CD4-positive, alpha-beta memory T cell (primary cell): Measurements from ENCODE around the gene SDCBP2. TPM values are rescaled to one million over a fixed set of nuclear protein-coding genes. Genes with fewer than 3 reads are reported as not detected.

Experiments
- CTCF ChIA-PET: fragments of 350-600 bp; sonication (Branson Sonifier 250); formaldehyde crosslinking; loops from one replicate; lab custom pipeline; 2021; ENCODE audit warnings: inconsistent platforms; ENCODE audit not compliant: partially characterized antibody; lab: Charles Lee
- POLR2A ChIA-PET: fragments of 350-600 bp; sonication (Branson Sonifier 250); formaldehyde crosslinking; loops from one replicate; lab custom pipeline; 2021; ENCODE audit not compliant: partially characterized antibody; lab: Charles Lee
- DNase-seq, 5 donors: peaks; one replicate each; pipeline versions ENCODE4 v3.0.0 to v3.0.0-alpha.2; 2020 to 2022; ENCODE audit warnings: mixed read lengths in 1 of 5
- H3K27ac ChIP-seq: one replicate; pipeline ENCODE4 v1.7.0; 2013; ENCODE audit warnings: low read depth, low read length
- H3K27me3 ChIP-seq: 2 replicates; pipeline ENCODE4 v1.7.0; 2013; ENCODE audit warnings: mild to moderate bottlenecking, low read length, moderate library complexity; ENCODE audit not compliant: insufficient read depth
- H3K36me3 ChIP-seq: 2 replicates; pipeline ENCODE4 v1.7.0; 2013; ENCODE audit warnings: mild to moderate bottlenecking, low read length, moderate library complexity; ENCODE audit not compliant: insufficient read depth
- H3K4me1 ChIP-seq: 2 replicates; pipeline ENCODE4 v1.7.0; 2013; ENCODE audit warnings: mild to moderate bottlenecking, low read length, moderate library complexity; ENCODE audit not compliant: insufficient read depth
- H3K4me3 ChIP-seq, 2 donors: one replicate each; pipeline ENCODE4 v1.7.0; 2013; ENCODE audit warnings: low read length in 2 of 2, mild to moderate bottlenecking in 1 of 2
- H3K9me3 ChIP-seq, 2 donors: one replicate each; pipeline ENCODE4 v1.7.0; 2013; ENCODE audit warnings: low read length in 2 of 2, control low read depth in 1 of 2; ENCODE audit not compliant: control insufficient read depth in 1 of 2
- H3K27ac Mint-ChIP-seq, 7 donors: one replicate each; pipeline ENCODE4 v1.8.0; 2020 to 2021; ENCODE audit warnings: mixed read lengths in 7 of 7, mild to moderate bottlenecking in 6 of 7, inconsistent platforms in 3 of 7, moderate library complexity in 3 of 7
- H3K27me3 Mint-ChIP-seq, 2 donors: one replicate each; pipeline ENCODE4 v1.8.0; 2020 to 2021; ENCODE audit warnings: mixed read lengths in 2 of 2
- H3K36me3 Mint-ChIP-seq, 2 donors: one replicate each; pipeline ENCODE4 v1.8.0; 2020 to 2021; ENCODE audit warnings: mixed read lengths in 2 of 2, inconsistent platforms in 1 of 2, mild to moderate bottlenecking in 1 of 2
- H3K4me1 Mint-ChIP-seq, 4 donors: one replicate each; pipeline ENCODE4 v1.8.0; 2020 to 2021; ENCODE audit warnings: mixed read lengths in 4 of 4, mild to moderate bottlenecking in 1 of 4
- H3K4me3 Mint-ChIP-seq, 8 donors: one replicate each; pipeline ENCODE4 v1.8.0; 2020 to 2021; ENCODE audit warnings: mixed read lengths in 8 of 8, mild to moderate bottlenecking in 7 of 8, moderate library complexity in 6 of 8, inconsistent platforms in 3 of 8
- H3K9me3 Mint-ChIP-seq, 8 donors: one replicate each; pipeline ENCODE4 v1.8.0; 2020 to 2021; ENCODE audit warnings: mixed read lengths in 8 of 8, mild to moderate bottlenecking in 5 of 8, inconsistent platforms in 3 of 8, moderate library complexity in 1 of 8
- intact Hi-C: fragments of 100-400 bp; cut with micrococcal nuclease; formaldehyde crosslinking; loops from one replicate; pipeline ENCODE4 v1.15.1; 2023
- polyA plus RNA-seq, 2 donors: library from polyadenylated mRNA; unstranded; fragments of 300-500 nt; fragmentation: Illumina TruSeq; gene quantifications; one replicate each; pipeline ENCODE4 v1.2.3, GENCODE V29; 2021
- total RNA-seq, 2 experiments: library from RNA; stranded (reverse); gene quantifications; one replicate each; pipeline ENCODE4 v1.2.3, GENCODE V29; 2021

The SDCBP2 gene
- total and polyA plus RNA-seq, 4 experiments from 2014 or later = 0.61 to 2.2 (median 1.2) TPM

- Histone ChIP-seq H3K9me3 (no peaks in the 10 kb centered on the region), H3K4me1 (no peaks in the 10 kb centered on the region), H3K36me3 (no peaks in the 10 kb centered on the region), H3K4me3 (no peak overlapping the region), H3K27me3 (no peaks in the 10 kb centered on the region), H3K27ac (no peak overlapping the region)
- Mint-ChIP-seq H3K36me3 (peaks cover 7 to 23% of the 10 kb centered on the region in 2 donors), H3K4me3 (no peak overlapping the region), H3K27me3 (no peaks in the 10 kb centered on the region), H3K27ac (peak overlapping the region in 1 of 7 donors; percentile 60), H3K4me1 (peaks cover 0 to 8% (median 0%) of the 10 kb centered on the region in 4 donors), H3K9me3 (no peaks in the 10 kb centered on the region)
- DNase-seq = no peak
- ChIA-PET CTCF (no interaction called here), POLR2A (no interaction called here)
- intact Hi-C loops = no loop called here
These were observed 21.8 kb downstream of the SDCBP2 start for GRCh38 chr20:1307171-1307570.

GRCh38 chr20:1306316-1307135, 22.4 kb downstream of the SDCBP2 start:
- no peaks in the 10 kb centered on the region for H3K27me3 Mint-ChIP-seq
- POLR2A ChIA-PET = no interaction called here
- H3K4me3 ChIP-seq = no peak overlapping the region
- CTCF ChIA-PET = interaction anchor here (1.2 kb wide), 1 partner anchor 130 kb away, joined by 4 read pairs; no protein-coding TSS in a partner anchor
- peaks cover 7 to 23% of the 10 kb centered on the region in 2 donors for H3K36me3 Mint-ChIP-seq
- no peaks in the 10 kb centered on the region for H3K9me3 ChIP-seq
- DNase-seq = no peak
- peak overlapping the region in 1 of 7 donors; percentile 60 for H3K27ac Mint-ChIP-seq
- H3K27ac ChIP-seq = no peak overlapping the region
- intact Hi-C loops = no loop called here
- no peaks in the 10 kb centered on the region for H3K36me3 ChIP-seq
- peaks cover 0 to 8% (median 0%) of the 10 kb centered on the region in 4 donors for H3K4me1 Mint-ChIP-seq
- H3K4me1 ChIP-seq = no peaks in the 10 kb centered on the region
- H3K9me3 Mint-ChIP-seq = no peaks in the 10 kb centered on the region
- no peaks in the 10 kb centered on the region for H3K27me3 ChIP-seq
- H3K4me3 Mint-ChIP-seq = no peak overlapping the region

GRCh38 chr20:1305712-1306111, 23.2 kb downstream of the SDCBP2 start:
- peak overlapping the region in 1 of 7 donors; percentile 22 for H3K27ac Mint-ChIP-seq
- CTCF ChIA-PET = interaction anchor here (1.2 kb wide), 1 partner anchor 131 kb away, joined by 4 read pairs; no protein-coding TSS in a partner anchor
- DNase-seq = no peak

GRCh38 chr20:1304710-1305515, 24.0 kb downstream of the SDCBP2 start:
- intact Hi-C loops = loop anchor here (5.0 kb wide), 2 partner anchors 38 to 93 kb away; partner anchors contain the start of gene SNPH
- Histone ChIP-seq H3K27ac (no peak overlapping the region), H3K9me3 (no peaks in the 10 kb centered on the region), H3K27me3 (no peaks in the 10 kb centered on the region), H3K36me3 (no peaks in the 10 kb centered on the region), H3K4me3 (no peak overlapping the region), H3K4me1 (peaks cover 13% of the 10 kb centered on the region)
- H3K27me3 Mint-ChIP-seq = no peaks in the 10 kb centered on the region
- CTCF ChIA-PET = no interaction called here
- H3K36me3 Mint-ChIP-seq = peaks cover 7 to 28% of the 10 kb centered on the region in 2 donors
- no peak overlapping the region for H3K4me3 Mint-ChIP-seq
- H3K27ac Mint-ChIP-seq = peak overlapping the region in 1 of 7 donors; percentile 42
- no peaks in the 10 kb centered on the region for H3K9me3 Mint-ChIP-seq
- no peak for DNase-seq
- peaks cover 6 to 22% (median 11%) of the 10 kb centered on the region in 4 donors for H3K4me1 Mint-ChIP-seq
- POLR2A ChIA-PET = no interaction called here

More at GRCh38 chr20:1305712-1306111, 23.2 kb downstream of the SDCBP2 start:
- H3K27me3 Mint-ChIP-seq = no peaks in the 10 kb centered on the region
- Histone ChIP-seq H3K9me3 (no peaks in the 10 kb centered on the region), H3K4me3 (no peak overlapping the region), H3K27me3 (no peaks in the 10 kb centered on the region), H3K4me1 (peaks cover 6% of the 10 kb centered on the region), H3K36me3 (no peaks in the 10 kb centered on the region), H3K27ac (no peak overlapping the region)
- peak overlapping the region in 1 of 8 donors; percentile 15 for H3K4me3 Mint-ChIP-seq
- H3K36me3 Mint-ChIP-seq = peaks cover 7 to 28% of the 10 kb centered on the region in 2 donors
- POLR2A ChIA-PET = no interaction called here
- H3K4me1 Mint-ChIP-seq = peaks cover 6 to 16% (median 7%) of the 10 kb centered on the region in 4 donors
- H3K9me3 Mint-ChIP-seq = no peaks in the 10 kb centered on the region
- intact Hi-C loops = no loop called here

GRCh38 chr20:1302685-1303541, 26.0 kb downstream of the SDCBP2 start:
- H3K36me3 Mint-ChIP-seq = peaks cover 7 to 25% of the 10 kb centered on the region in 2 donors
- peaks cover 10 to 27% (median 17%) of the 10 kb centered on the region in 4 donors for H3K4me1 Mint-ChIP-seq
- Histone ChIP-seq H3K36me3 (no peaks in the 10 kb centered on the region), H3K9me3 (no peaks in the 10 kb centered on the region), H3K4me1 (peaks cover 13% of the 10 kb centered on the region), H3K27ac (no peak overlapping the region), H3K4me3 (no peak overlapping the region), H3K27me3 (no peaks in the 10 kb centered on the region)
- H3K27ac Mint-ChIP-seq = peak overlapping the region in 2 of 7 donors; percentile 22 to 28
- H3K4me3 Mint-ChIP-seq = no peak overlapping the region
- POLR2A ChIA-PET = no interaction called here
- H3K9me3 Mint-ChIP-seq = no peaks in the 10 kb centered on the region
- CTCF ChIA-PET = no interaction called here
- no peaks in the 10 kb centered on the region for H3K27me3 Mint-ChIP-seq
- intact Hi-C loops = loop anchor here (5.0 kb wide), 2 partner anchors 36 to 91 kb away; partner anchors contain the start of gene SNPH
- peak in 1 of 5 donors; percentile 15 for DNase-seq

- Mint-ChIP-seq H3K4me1 (peaks cover 10 to 27% (median 17%) of the 10 kb centered on the region in 4 donors), H3K4me3 (peak overlapping the region in 7 of 8 donors; percentile 2 to 76 (median 55)), H3K27ac (peak overlapping the region in 6 of 7 donors; percentile 46 to 82 (median 72)), H3K36me3 (peaks cover 10 to 31% of the 10 kb centered on the region in 2 donors), H3K27me3 (no peaks in the 10 kb centered on the region), H3K9me3 (no peaks in the 10 kb centered on the region)
- Histone ChIP-seq H3K4me1 (peaks cover 13% of the 10 kb centered on the region), H3K27ac (no peak overlapping the region), H3K27me3 (no peaks in the 10 kb centered on the region), H3K36me3 (no peaks in the 10 kb centered on the region), H3K4me3 (no peak overlapping the region), H3K9me3 (no peaks in the 10 kb centered on the region)
- ChIA-PET CTCF (interaction anchor here (1.0 to 1.4 kb wide), 4 partner anchors 11 to 137 kb away, joined by 3 to 6 read pairs (median 5); no protein-coding TSS in a partner anchor), POLR2A (interaction anchor here (1.2 to 1.7 kb wide), 4 partner anchors 12 to 75 kb away, joined by 3 to 8 read pairs (median 4); partner anchors contain the start of genes RAD21L1 and SNPH)
- intact Hi-C loops = loop anchor here (5.0 kb wide), 2 partner anchors 34 to 89 kb away; partner anchors contain the start of gene SNPH
- DNase-seq = peak; percentile 18 to 55 (median 23)
These were observed 27.9 kb downstream of the SDCBP2 start for GRCh38 chr20:1301031-1301529.
